Measurements from ENCODE around the gene FMR1NB. TPM values are rescaled to one million over a fixed set of nuclear protein-coding genes. Genes with fewer than 3 reads are reported as not detected.

The FMR1NB gene
- not detected for total RNA-seq
- polyA plus RNA-seq (ENCODE audit: insufficient read length in 2 of 2) = under 1 TPM in 1 of 2 donors, not detected in 1; 0.18 TPM
- long read RNA-seq, donor 1 = 0 reads
- long read RNA-seq, donor 2 = 0 reads
- long read RNA-seq, donor 3 = 0 reads
- long read RNA-seq, donor 4 = 0 reads

GRCh38 chrX:147981038-147981752 is at the start of gene FMR1NB:
Gene FMR1NB, plus strand, starts transcription at chrX:147981337. Its CDS starts 66 bp downstream, at chrX:147981403.
- no peaks in the 10 kb centered on the region for H3K9me3 ChIP-seq (ENCODE audit: control insufficient read depth, insufficient read depth, low read length)
- no peak for DNase-seq (ENCODE audit: low read depth in 4 of 6, low spot score in 6 of 6)
- no peak within 1 kb of the TSS for H3K27ac ChIP-seq (ENCODE audit: low read depth, low read length)
- 94% methylated on average over 32 of the region's 35 CpGs for WGBS (ENCODE audit: insufficient coverage)
- H3K36me3 ChIP-seq (ENCODE audit: control insufficient read depth, insufficient read depth, low read length) = no peaks in the 10 kb centered on the region
- no peaks in the 10 kb centered on the region for H3K4me1 ChIP-seq (ENCODE audit: control insufficient read depth, insufficient read depth, low read length)
- H3K27me3 ChIP-seq (ENCODE audit: control insufficient read depth, insufficient read depth, low read length) = no peaks in the 10 kb centered on the region
- no peak within 1 kb of the TSS for H3K4me3 ChIP-seq (ENCODE audit: low read depth, low read length)

- H3K36me3 ChIP-seq (ENCODE audit: control insufficient read depth, insufficient read depth, low read length) = no peaks in the 10 kb centered on the region
- no peak overlapping the region for H3K4me3 ChIP-seq (ENCODE audit: low read depth, low read length)
- no peaks in the 10 kb centered on the region for H3K4me1 ChIP-seq (ENCODE audit: control insufficient read depth, insufficient read depth, low read length)
- WGBS (ENCODE audit: insufficient coverage) = no CpG with 5 or more reads among the region's 1 CpG
- no peaks in the 10 kb centered on the region for H3K27me3 ChIP-seq (ENCODE audit: control insufficient read depth, insufficient read depth, low read length)
- H3K27ac ChIP-seq (ENCODE audit: low read depth, low read length) = no peak overlapping the region
- no peak for DNase-seq (ENCODE audit: low read depth in 4 of 6, low spot score in 6 of 6)
- no peaks in the 10 kb centered on the region for H3K9me3 ChIP-seq (ENCODE audit: control insufficient read depth, insufficient read depth, low read length)
Observed at GRCh38 chrX:147933815-147934214, 47.3 kb upstream of the FMR1NB start.

GRCh38 chrX:147935156-147935758 is 45.9 kb upstream of the FMR1NB start:
- WGBS (ENCODE audit: insufficient coverage) = no CpG with 5 or more reads among the region's 3 CpGs
- Histone ChIP-seq H3K36me3 (ENCODE audit: control insufficient read depth, insufficient read depth, low read length) (peaks cover 3% of the 10 kb centered on the region), H3K4me1 (ENCODE audit: control insufficient read depth, insufficient read depth, low read length) (no peaks in the 10 kb centered on the region), H3K4me3 (ENCODE audit: low read depth, low read length) (no peak overlapping the region), H3K9me3 (ENCODE audit: control insufficient read depth, insufficient read depth, low read length) (no peaks in the 10 kb centered on the region), H3K27ac (ENCODE audit: low read depth, low read length) (no peak overlapping the region), H3K27me3 (ENCODE audit: control insufficient read depth, insufficient read depth, low read length) (no peaks in the 10 kb centered on the region)
- DNase-seq (ENCODE audit: low read depth in 4 of 6, low spot score in 6 of 6) = no peak

- H3K4me1 ChIP-seq (ENCODE audit: control insufficient read depth, insufficient read depth, low read length) = no peaks in the 10 kb centered on the region
- H3K27ac ChIP-seq (ENCODE audit: low read depth, low read length) = no peak overlapping the region
- H3K36me3 ChIP-seq (ENCODE audit: control insufficient read depth, insufficient read depth, low read length) = peaks cover 3% of the 10 kb centered on the region
- H3K4me3 ChIP-seq (ENCODE audit: low read depth, low read length) = no peak overlapping the region
- WGBS (ENCODE audit: insufficient coverage) = no CpG with 5 or more reads among the region's 5 CpGs
- H3K27me3 ChIP-seq (ENCODE audit: control insufficient read depth, insufficient read depth, low read length) = no peaks in the 10 kb centered on the region
- no peak for DNase-seq (ENCODE audit: low read depth in 4 of 6, low spot score in 6 of 6)
- no peaks in the 10 kb centered on the region for H3K9me3 ChIP-seq (ENCODE audit: control insufficient read depth, insufficient read depth, low read length)
Observed at GRCh38 chrX:147945286-147945685, 35.9 kb upstream of the FMR1NB start.

- peaks cover 3% of the 10 kb centered on the region for H3K36me3 ChIP-seq (ENCODE audit: control insufficient read depth, insufficient read depth, low read length)
- H3K4me1 ChIP-seq (ENCODE audit: control insufficient read depth, insufficient read depth, low read length) = no peaks in the 10 kb centered on the region
- no CpG with 5 or more reads among the region's 7 CpGs for WGBS (ENCODE audit: insufficient coverage)
- no peak for DNase-seq (ENCODE audit: low read depth in 4 of 6, low spot score in 6 of 6)
- H3K9me3 ChIP-seq (ENCODE audit: control insufficient read depth, insufficient read depth, low read length) = no peaks in the 10 kb centered on the region
- no peak overlapping the region for H3K4me3 ChIP-seq (ENCODE audit: low read depth, low read length)
- no peak overlapping the region for H3K27ac ChIP-seq (ENCODE audit: low read depth, low read length)
- no peaks in the 10 kb centered on the region for H3K27me3 ChIP-seq (ENCODE audit: control insufficient read depth, insufficient read depth, low read length)
Observed at GRCh38 chrX:147948531-147948930, 32.6 kb upstream of the FMR1NB start.

- WGBS (ENCODE audit: insufficient coverage) = no CpG with 5 or more reads among the region's 1 CpG
- DNase-seq (ENCODE audit: low read depth in 4 of 6, low spot score in 6 of 6) = no peak
- no peak overlapping the region for H3K27ac ChIP-seq (ENCODE audit: low read depth, low read length)
- H3K9me3 ChIP-seq (ENCODE audit: control insufficient read depth, insufficient read depth, low read length) = no peaks in the 10 kb centered on the region
- H3K27me3 ChIP-seq (ENCODE audit: control insufficient read depth, insufficient read depth, low read length) = no peaks in the 10 kb centered on the region
- H3K36me3 ChIP-seq (ENCODE audit: control insufficient read depth, insufficient read depth, low read length) = no peaks in the 10 kb centered on the region
- no peaks in the 10 kb centered on the region for H3K4me1 ChIP-seq (ENCODE audit: control insufficient read depth, insufficient read depth, low read length)
- H3K4me3 ChIP-seq (ENCODE audit: low read depth, low read length) = no peak overlapping the region
Observed at GRCh38 chrX:147950352-147950751, 30.8 kb upstream of the FMR1NB start.

- H3K4me1 ChIP-seq (ENCODE audit: control insufficient read depth, insufficient read depth, low read length) = no peaks in the 10 kb centered on the region
- H3K27me3 ChIP-seq (ENCODE audit: control insufficient read depth, insufficient read depth, low read length) = no peaks in the 10 kb centered on the region
- peak in 1 of 6 donors; percentile 2 for DNase-seq (ENCODE audit: low read depth in 4 of 6, low spot score in 6 of 6)
- WGBS (ENCODE audit: insufficient coverage) = 17% methylated on average over 1 of the region's 2 CpGs
- H3K27ac ChIP-seq (ENCODE audit: low read depth, low read length) = no peak overlapping the region
- no peak overlapping the region for H3K4me3 ChIP-seq (ENCODE audit: low read depth, low read length)
- H3K9me3 ChIP-seq (ENCODE audit: control insufficient read depth, insufficient read depth, low read length) = no peaks in the 10 kb centered on the region
- H3K36me3 ChIP-seq (ENCODE audit: control insufficient read depth, insufficient read depth, low read length) = no peaks in the 10 kb centered on the region
Observed at GRCh38 chrX:147953976-147954375, 27.2 kb upstream of the FMR1NB start.

GRCh38 chrX:147957291-147957690 is 23.8 kb upstream of the FMR1NB start:
- H3K27ac ChIP-seq (ENCODE audit: low read depth, low read length) = no peak overlapping the region
- WGBS (ENCODE audit: insufficient coverage) = 63% methylated on average over 1 of the region's 2 CpGs
- no peaks in the 10 kb centered on the region for H3K4me1 ChIP-seq (ENCODE audit: control insufficient read depth, insufficient read depth, low read length)
- H3K9me3 ChIP-seq (ENCODE audit: control insufficient read depth, insufficient read depth, low read length) = no peaks in the 10 kb centered on the region
- H3K4me3 ChIP-seq (ENCODE audit: low read depth, low read length) = no peak overlapping the region
- H3K27me3 ChIP-seq (ENCODE audit: control insufficient read depth, insufficient read depth, low read length) = no peaks in the 10 kb centered on the region
- no peak for DNase-seq (ENCODE audit: low read depth in 4 of 6, low spot score in 6 of 6)
- no peaks in the 10 kb centered on the region for H3K36me3 ChIP-seq (ENCODE audit: control insufficient read depth, insufficient read depth, low read length)

GRCh38 chrX:147958291-147958690 is 22.8 kb upstream of the FMR1NB start:
- no peak for DNase-seq (ENCODE audit: low read depth in 4 of 6, low spot score in 6 of 6)
- no peaks in the 10 kb centered on the region for H3K4me1 ChIP-seq (ENCODE audit: control insufficient read depth, insufficient read depth, low read length)
- no peak overlapping the region for H3K4me3 ChIP-seq (ENCODE audit: low read depth, low read length)
- WGBS (ENCODE audit: insufficient coverage) = no CpG with 5 or more reads among the region's 1 CpG
- no peak overlapping the region for H3K27ac ChIP-seq (ENCODE audit: low read depth, low read length)
- no peaks in the 10 kb centered on the region for H3K36me3 ChIP-seq (ENCODE audit: control insufficient read depth, insufficient read depth, low read length)
- no peaks in the 10 kb centered on the region for H3K9me3 ChIP-seq (ENCODE audit: control insufficient read depth, insufficient read depth, low read length)
- H3K27me3 ChIP-seq (ENCODE audit: control insufficient read depth, insufficient read depth, low read length) = no peaks in the 10 kb centered on the region

GRCh38 chrX:147960722-147961121 is 20.4 kb upstream of the FMR1NB start:
- Histone ChIP-seq H3K27ac (ENCODE audit: low read depth, low read length) (no peak overlapping the region), H3K27me3 (ENCODE audit: control insufficient read depth, insufficient read depth, low read length) (no peaks in the 10 kb centered on the region), H3K9me3 (ENCODE audit: control insufficient read depth, insufficient read depth, low read length) (no peaks in the 10 kb centered on the region), H3K4me1 (ENCODE audit: control insufficient read depth, insufficient read depth, low read length) (no peaks in the 10 kb centered on the region), H3K4me3 (ENCODE audit: low read depth, low read length) (no peak overlapping the region), H3K36me3 (ENCODE audit: control insufficient read depth, insufficient read depth, low read length) (no peaks in the 10 kb centered on the region)
- no CpG with 5 or more reads among the region's 2 CpGs for WGBS (ENCODE audit: insufficient coverage)
- no peak for DNase-seq (ENCODE audit: low read depth in 4 of 6, low spot score in 6 of 6)
